ENCODE measurements around the gene GM2A. TPM values are rescaled to one million over a fixed set of nuclear protein-coding genes. Genes with fewer than 3 reads are reported as not detected.

Gene GM2A
- total and polyA plus RNA-seq, 2 experiments from 2014 or later = 14.9 to 27.6 TPM

DNA sequence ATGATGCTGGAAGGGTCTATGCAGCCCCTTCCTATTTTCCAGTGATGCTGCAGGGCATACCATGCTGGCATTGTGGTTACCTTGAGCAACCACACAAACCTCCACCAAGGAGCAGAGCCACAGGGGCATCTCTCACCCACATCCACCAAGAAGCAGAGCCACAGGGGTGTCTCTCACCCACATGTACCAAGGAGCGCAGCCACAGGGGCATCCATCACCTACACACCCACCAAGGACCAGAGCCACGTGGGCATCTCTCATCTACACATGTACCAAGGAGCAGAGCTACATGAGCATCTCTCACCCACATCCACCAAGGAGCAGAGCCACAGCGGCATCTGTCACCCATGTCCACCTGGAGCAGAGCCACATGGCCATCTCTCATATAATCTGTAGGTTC is 8.8 kb upstream of the GM2A start:
- Histone ChIP-seq H4K20me1 (ENCODE audit: insufficient read depth, poor library complexity, severe bottlenecking) (no peaks in the 10 kb centered on the region), H3K4me3 (no peak overlapping the region), H3K4me2 (no peak overlapping the region), H3K27ac (no peak overlapping the region), H2AFZ (no peak overlapping the region), H3K4me1 (ENCODE audit: insufficient read depth) (no peaks in the 10 kb centered on the region), H3K36me3 (replicated peaks; ENCODE audit: insufficient read depth, low read depth) (no peaks in the 10 kb centered on the region), H3K9me2 (replicated peaks; ENCODE audit: insufficient read depth) (no peaks in the 10 kb centered on the region), H3K27me3 (no peaks in the 10 kb centered on the region), H3K79me2 (no peaks in the 10 kb centered on the region), H3K9me3 (ENCODE audit: low read depth) (no peaks in the 10 kb centered on the region)
- TF ChIP-seq EZH2 (IDR thresholded peaks at IDR 0.05; ENCODE audit: borderline replicate concordance) (no peak), EZH2phosphoT487 (IDR thresholded peaks at IDR 0.05; ENCODE audit: low read depth, severe bottlenecking, unreplicated experiment) (no peak)
- TF ChIP-seq, protein P1, sequence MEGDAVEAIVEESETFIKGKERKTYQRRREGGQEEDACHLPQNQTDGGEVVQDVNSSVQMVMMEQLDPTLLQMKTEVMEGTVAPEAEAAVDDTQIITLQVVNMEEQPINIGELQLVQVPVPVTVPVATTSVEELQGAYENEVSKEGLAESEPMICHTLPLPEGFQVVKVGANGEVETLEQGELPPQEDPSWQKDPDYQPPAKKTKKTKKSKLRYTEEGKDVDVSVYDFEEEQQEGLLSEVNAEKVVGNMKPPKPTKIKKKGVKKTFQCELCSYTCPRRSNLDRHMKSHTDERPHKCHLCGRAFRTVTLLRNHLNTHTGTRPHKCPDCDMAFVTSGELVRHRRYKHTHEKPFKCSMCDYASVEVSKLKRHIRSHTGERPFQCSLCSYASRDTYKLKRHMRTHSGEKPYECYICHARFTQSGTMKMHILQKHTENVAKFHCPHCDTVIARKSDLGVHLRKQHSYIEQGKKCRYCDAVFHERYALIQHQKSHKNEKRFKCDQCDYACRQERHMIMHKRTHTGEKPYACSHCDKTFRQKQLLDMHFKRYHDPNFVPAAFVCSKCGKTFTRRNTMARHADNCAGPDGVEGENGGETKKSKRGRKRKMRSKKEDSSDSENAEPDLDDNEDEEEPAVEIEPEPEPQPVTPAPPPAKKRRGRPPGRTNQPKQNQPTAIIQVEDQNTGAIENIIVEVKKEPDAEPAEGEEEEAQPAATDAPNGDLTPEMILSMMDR (IDR thresholded peaks at IDR 0.05; ENCODE audit: poor library complexity) = no peak
- 98% methylated on average over 3 of the region's 3 CpGs for WGBS (ENCODE audit: low lambda C conversion rate, missing lambda C conversion rate)
- DNase-seq (ENCODE audit: low spot score) = no peak

DNA sequence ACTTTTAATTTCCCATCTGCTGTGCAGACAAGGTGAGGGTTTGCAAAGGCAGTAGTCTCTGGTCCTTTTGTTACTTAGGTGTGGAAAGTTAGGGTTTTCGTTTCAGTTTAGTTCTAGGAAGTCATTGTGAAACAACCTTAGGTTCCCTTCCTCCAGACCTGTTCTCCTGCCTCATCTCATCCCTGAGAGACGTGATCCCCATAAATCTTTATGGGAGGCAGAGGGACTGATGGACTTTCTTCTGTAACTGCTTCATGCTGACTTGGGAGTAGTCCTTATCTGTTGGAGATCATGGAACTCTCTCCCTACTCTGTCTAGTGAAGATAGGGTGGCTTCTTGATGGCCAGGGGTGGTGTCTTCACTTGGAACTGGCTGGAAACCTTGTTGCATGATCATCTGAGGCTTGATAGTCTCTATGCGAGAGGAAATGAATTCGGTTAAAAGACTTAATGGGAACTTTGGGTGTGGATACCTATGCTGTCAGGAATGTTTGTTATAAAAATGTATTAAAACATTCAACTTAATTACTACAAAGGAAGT is 7.2 kb upstream of the GM2A start:
- no peak for TF ChIP-seq EZH2 (IDR thresholded peaks at IDR 0.05; ENCODE audit: borderline replicate concordance)
- TF ChIP-seq, protein P1 (IDR thresholded peaks at IDR 0.05; ENCODE audit: poor library complexity) = no peak
- TF ChIP-seq EZH2phosphoT487 (IDR thresholded peaks at IDR 0.05; ENCODE audit: low read depth, severe bottlenecking, unreplicated experiment) = no peak
- Histone ChIP-seq H3K36me3 (replicated peaks; ENCODE audit: insufficient read depth, low read depth) (no peaks in the 10 kb centered on the region), H2AFZ (no peak overlapping the region), H4K20me1 (ENCODE audit: insufficient read depth, poor library complexity, severe bottlenecking) (no peaks in the 10 kb centered on the region), H3K9me2 (replicated peaks; ENCODE audit: insufficient read depth) (no peaks in the 10 kb centered on the region), H3K4me3 (no peak overlapping the region), H3K4me1 (ENCODE audit: insufficient read depth) (no peaks in the 10 kb centered on the region), H3K9me3 (ENCODE audit: low read depth) (no peaks in the 10 kb centered on the region), H3K27ac (no peak overlapping the region), H3K27me3 (no peaks in the 10 kb centered on the region), H3K4me2 (no peak overlapping the region), H3K79me2 (no peaks in the 10 kb centered on the region)
- WGBS (ENCODE audit: low lambda C conversion rate, missing lambda C conversion rate) = 72% methylated on average over 4 of the region's 4 CpGs
- no peak for DNase-seq (ENCODE audit: low spot score)

DNA sequence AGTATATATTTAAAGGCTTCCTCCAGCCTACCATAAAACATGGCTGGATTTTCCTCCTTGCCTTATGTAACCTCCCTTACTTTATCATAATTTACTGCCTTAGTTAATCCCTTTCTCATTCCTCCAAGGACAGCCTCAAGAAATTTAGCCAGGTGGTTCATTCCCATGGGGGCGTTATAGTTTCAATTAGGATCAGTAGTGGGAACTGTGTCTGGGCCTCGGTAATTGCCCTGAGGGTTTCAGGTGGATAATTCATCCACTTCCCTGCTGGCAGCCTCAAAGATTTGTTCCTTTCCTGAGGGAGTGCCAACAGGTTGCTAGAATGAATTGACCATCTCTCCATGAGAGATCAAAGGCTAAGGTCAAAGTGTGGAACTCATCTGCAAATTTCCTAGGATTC is 4.3 kb upstream of the GM2A start:
- 67% methylated on average over 2 of the region's 2 CpGs for WGBS (ENCODE audit: low lambda C conversion rate, missing lambda C conversion rate)
- Histone ChIP-seq H3K9me2 (replicated peaks; ENCODE audit: insufficient read depth) (no peaks in the 10 kb centered on the region), H3K9me3 (ENCODE audit: low read depth) (no peaks in the 10 kb centered on the region), H3K4me1 (ENCODE audit: insufficient read depth) (no peaks in the 10 kb centered on the region), H3K4me2 (no peak overlapping the region), H3K27me3 (no peaks in the 10 kb centered on the region), H4K20me1 (ENCODE audit: insufficient read depth, poor library complexity, severe bottlenecking) (no peaks in the 10 kb centered on the region), H3K27ac (no peak overlapping the region), H2AFZ (no peak overlapping the region), H3K36me3 (replicated peaks; ENCODE audit: insufficient read depth, low read depth) (no peaks in the 10 kb centered on the region), H3K79me2 (no peaks in the 10 kb centered on the region), H3K4me3 (no peak overlapping the region)
- no peak for DNase-seq (ENCODE audit: low spot score)
- TF ChIP-seq EZH2phosphoT487 (IDR thresholded peaks at IDR 0.05; ENCODE audit: low read depth, severe bottlenecking, unreplicated experiment) (no peak), EZH2 (IDR thresholded peaks at IDR 0.05; ENCODE audit: borderline replicate concordance) (no peak)
- TF ChIP-seq, protein P1 (IDR thresholded peaks at IDR 0.05; ENCODE audit: poor library complexity) = no peak
